SK-N-SH (cell line): Measurements from ENCODE around the gene BRD9. TPM values are rescaled to one million over a fixed set of nuclear protein-coding genes. Genes with fewer than 3 reads are reported as not detected.

Experiments
- CTCF ChIA-PET: fragments of 300-600, 350-600 bp; formaldehyde crosslinking; extraction: SDS; loops from one replicate; lab custom pipeline; 2021; lab: Yijun Ruan, JAX
- POLR2A ChIA-PET: fragments of 350-600 bp; sonication (Branson Sonifier 250); formaldehyde crosslinking; extraction: SDS; loops from one replicate; lab custom pipeline; 2020; ENCODE audit warnings: antibody characterized with exemption, inconsistent platforms; lab: Yijun Ruan, JAX
- DNase-seq: peaks from one replicate; pipeline ENCODE4 v3.0.0; 2012
- H2AFZ ChIP-seq: fragments of 200-600 bp; sonication (generic); 2 replicates; pipeline ENCODE4 v1.8.1; 2016; ENCODE audit warnings: antibody characterized with exemption, mild to moderate bottlenecking, low read depth
- H3F3A ChIP-seq: fragments of 200-600 bp; sonication (generic); replicated peaks from 2 replicates; pipeline ENCODE3; 2016; ENCODE audit warnings: antibody characterized with exemption, mild to moderate bottlenecking; ENCODE audit not compliant: insufficient read depth
- H3K27ac ChIP-seq, 2 experiments: fragments of 200-500 bp in 1 of 2; fragments of 200-600 bp in 1 of 2; sonication (Bioruptor generic) in 1 of 2; sonication (generic), shearing (Covaris generic) in 1 of 2; 2 replicates each; pipeline versions ENCODE4 v1.5.1 to v1.6.1; 2014 to 2016; ENCODE audit warnings: low read depth in 2 of 2, inconsistent platforms in 1 of 2, low read length in 1 of 2, mild to moderate bottlenecking in 1 of 2, mixed read lengths in 1 of 2
- H3K27me3 ChIP-seq: fragments of 200-600 bp; sonication (generic), shearing (Covaris generic); 2 replicates; pipeline ENCODE4 v1.6.1; 2016; ENCODE audit warnings: mixed run types; ENCODE audit not compliant: insufficient read depth
- H3K36me3 ChIP-seq, 2 experiments: fragments of 200-500 bp in 1 of 2; fragments of 200-600 bp in 1 of 2; sonication (Bioruptor generic) in 1 of 2; sonication (generic) in 1 of 2; replicated peaks in 1 of 2; 2 replicates each; pipeline versions ENCODE3 to v1.5.1; 2014 to 2016; ENCODE audit warnings: low read length in 1 of 2, mild to moderate bottlenecking in 1 of 2; ENCODE audit not compliant: insufficient read depth in 2 of 2, control insufficient read depth in 1 of 2
- H3K4me1 ChIP-seq, 2 experiments: fragments of 200-500 bp in 1 of 2; fragments of 200-600 bp in 1 of 2; sonication (Bioruptor generic) in 1 of 2; sonication (generic), shearing (Covaris generic) in 1 of 2; 2 replicates each; pipeline versions ENCODE4 v1.5.1 to v1.6.1; 2014 to 2016; ENCODE audit warnings: low read depth in 1 of 2, low read length in 1 of 2, mixed run types in 1 of 2; ENCODE audit not compliant: insufficient read depth in 2 of 2, control insufficient read depth in 1 of 2
- H3K4me2 ChIP-seq: fragments of 200-600 bp; sonication (generic), shearing (Covaris generic); 2 replicates; pipeline ENCODE4 v1.6.1; 2017; ENCODE audit warnings: mixed run types
- H3K4me3 ChIP-seq, 2 experiments: fragments of 200-500 bp in 1 of 2; fragments of 200-600 bp in 1 of 2; sonication (Bioruptor generic) in 1 of 2; sonication (generic), shearing (Covaris generic) in 1 of 2; 2 replicates each; pipeline versions ENCODE4 v1.5.1 to v1.8.1; 2014 to 2016; ENCODE audit warnings: low read depth in 2 of 2, inconsistent platforms in 1 of 2, low read length in 1 of 2, mild to moderate bottlenecking in 1 of 2, mixed read lengths in 1 of 2, moderate library complexity in 1 of 2
- H3K79me2 ChIP-seq: fragments of 200-600 bp; sonication (generic); 2 replicates; pipeline ENCODE4 v1.8.1; 2017; ENCODE audit warnings: mild to moderate bottlenecking; ENCODE audit not compliant: insufficient read depth
- H3K9ac ChIP-seq: fragments of 200-600 bp; sonication (generic); 2 replicates; pipeline ENCODE4 v1.6.1; 2017; ENCODE audit warnings: mixed run types
- H3K9me2 ChIP-seq: fragments of 200-600 bp; sonication (generic); 2 replicates; pipeline ENCODE4 v1.6.1; 2017; ENCODE audit warnings: mixed run types
- H3K9me3 ChIP-seq: fragments of 200-600 bp; sonication (generic); 2 replicates; pipeline ENCODE4 v1.6.1; 2017; ENCODE audit warnings: mixed run types, mild to moderate bottlenecking, moderate library complexity
- H4K20me1 ChIP-seq: fragments of 200-600 bp; sonication (generic); 2 replicates; pipeline ENCODE4 v1.6.1; 2017; ENCODE audit warnings: mild to moderate bottlenecking, mixed run types; ENCODE audit not compliant: insufficient read depth
- EZH2phosphoT487 ChIP-seq: fragments of 200-600 bp; sonication (generic); IDR thresholded peaks from 2 replicates; pipeline ENCODE4 v1.6.1; 2017; ENCODE audit warnings: low read depth, mixed run types, mild to moderate bottlenecking, antibody characterized with exemption, moderate library complexity, borderline replicate concordance
- FOXM1 ChIP-seq: IDR thresholded peaks from 2 replicates; pipeline ENCODE4 v1.4.0; 2012; ENCODE audit warnings: low read depth, mild to moderate bottlenecking
- MXI1 ChIP-seq: IDR thresholded peaks from 2 replicates; pipeline ENCODE4 v1.6.1; 2012; ENCODE audit warnings: mild to moderate bottlenecking, low read depth, low read length, improper control_type of control experiment
- NRF1 ChIP-seq: IDR thresholded peaks from 2 replicates; pipeline ENCODE4 v1.6.1; 2012; ENCODE audit warnings: low read depth, mild to moderate bottlenecking, low read length
- REST ChIP-seq: IDR thresholded peaks from 2 replicates; pipeline ENCODE4 v1.6.1; 2012; ENCODE audit warnings: mild to moderate bottlenecking, low read depth, low read length, moderate library complexity
- RXRA ChIP-seq: IDR thresholded peaks from 2 replicates; pipeline ENCODE4 v1.4.0; 2012; ENCODE audit warnings: low read depth, mild to moderate bottlenecking, borderline replicate concordance
- TEAD4 ChIP-seq: IDR thresholded peaks from 2 replicates; pipeline ENCODE4 v1.4.0; 2012; ENCODE audit warnings: mild to moderate bottlenecking, borderline replicate concordance; ENCODE audit not compliant: insufficient read depth
- WGBS: methylation state at CpG from one replicate; pipeline ENCODE4 v1.1.6; 2017; ENCODE audit warnings: low lambda C conversion rate; 5-methylcytosine and 5-hydroxymethylcytosine counted together
- polyA plus RNA-seq, 3 experiments: library from polyadenylated mRNA; depleted of rRNA; stranded (reverse); fragments of >200 nt; gene quantifications; 2 replicates each; pipeline ENCODE4 v1.2.3, GENCODE V29; 2012

BRD9 gene
- polyA plus RNA-seq, 1 of the 3 experiments (the other 2 are of a cell fraction): 19.5 TPM

GRCh38 chr5:936149-937144 is 43.8 kb upstream of the BRD9 start:
- TF ChIP-seq MXI1 (no peak), NRF1 (no peak)
- CTCF ChIA-PET: interaction anchor here (1.2 to 6.0 kb wide), 4 partner anchors 10 to 232 kb away, joined by 4 to 54 read pairs (median 5); no protein-coding TSS in a partner anchor

GRCh38 chr5:935510-936084 is 43.0 kb upstream of the BRD9 start:
- ChIA-PET POLR2A (interaction anchor here (0.7 kb wide), 1 partner anchor 94 kb away, joined by 3 read pairs; no protein-coding TSS in a partner anchor), CTCF (interaction anchor here (0.6 to 6.0 kb wide), 4 partner anchors 12 to 233 kb away, joined by 4 to 54 read pairs (median 26); no protein-coding TSS in a partner anchor)
- WGBS: 49% methylated on average over 5 of the region's 5 CpGs
- no peak overlapping the region for H3K9ac ChIP-seq
- no peak overlapping the region for H3K4me3 ChIP-seq
- H3K4me1 ChIP-seq: no peaks in the 10 kb centered on the region
- TF ChIP-seq RXRA (no peak), FOXM1 (no peak), EZH2phosphoT487 (no peak), TEAD4 (no peak), NRF1 (no peak), REST (no peak)
- H3K36me3 ChIP-seq: no peaks in the 10 kb centered on the region
- no peak overlapping the region for H2AFZ ChIP-seq
- no peak overlapping the region for H3K27ac ChIP-seq
- H3K9me2 ChIP-seq: no peaks in the 10 kb centered on the region
- no peaks in the 10 kb centered on the region for H3F3A ChIP-seq
- peaks cover 18% of the 10 kb centered on the region for H3K27me3 ChIP-seq
- no peaks in the 10 kb centered on the region for H4K20me1 ChIP-seq
- H3K9me3 ChIP-seq: no peaks in the 10 kb centered on the region
- no peaks in the 10 kb centered on the region for H3K79me2 ChIP-seq
- DNase-seq: no peak
- no peak overlapping the region for H3K4me2 ChIP-seq

More at GRCh38 chr5:936149-937144, 43.8 kb upstream of the BRD9 start:
- Histone ChIP-seq H3K79me2 (no peaks in the 10 kb centered on the region), H3F3A (no peaks in the 10 kb centered on the region), H3K4me1 (no peaks in the 10 kb centered on the region), H3K4me3 (no peak overlapping the region), H3K9ac (no peak overlapping the region), H3K9me3 (no peaks in the 10 kb centered on the region), H3K27ac (no peak overlapping the region), H3K36me3 (no peaks in the 10 kb centered on the region), H4K20me1 (no peaks in the 10 kb centered on the region), H2AFZ (no peak overlapping the region), H3K4me2 (no peak overlapping the region), H3K27me3 (peaks cover 18% of the 10 kb centered on the region), H3K9me2 (no peaks in the 10 kb centered on the region)
- WGBS: 39% methylated on average over 10 of the region's 19 CpGs
- no peak for DNase-seq
- POLR2A ChIA-PET: no interaction called here
